ENCODE measurements around the gene ANXA2R. TPM values are rescaled to one million over a fixed set of nuclear protein-coding genes. Genes with fewer than 3 reads are reported as not detected.

Gene ANXA2R
- total and polyA plus RNA-seq, 2 of the 13 experiments (the other 11 are each of a cell fraction or from before 2014, with no cell fraction given), result 0.95 to 1.3 TPM

DNA sequence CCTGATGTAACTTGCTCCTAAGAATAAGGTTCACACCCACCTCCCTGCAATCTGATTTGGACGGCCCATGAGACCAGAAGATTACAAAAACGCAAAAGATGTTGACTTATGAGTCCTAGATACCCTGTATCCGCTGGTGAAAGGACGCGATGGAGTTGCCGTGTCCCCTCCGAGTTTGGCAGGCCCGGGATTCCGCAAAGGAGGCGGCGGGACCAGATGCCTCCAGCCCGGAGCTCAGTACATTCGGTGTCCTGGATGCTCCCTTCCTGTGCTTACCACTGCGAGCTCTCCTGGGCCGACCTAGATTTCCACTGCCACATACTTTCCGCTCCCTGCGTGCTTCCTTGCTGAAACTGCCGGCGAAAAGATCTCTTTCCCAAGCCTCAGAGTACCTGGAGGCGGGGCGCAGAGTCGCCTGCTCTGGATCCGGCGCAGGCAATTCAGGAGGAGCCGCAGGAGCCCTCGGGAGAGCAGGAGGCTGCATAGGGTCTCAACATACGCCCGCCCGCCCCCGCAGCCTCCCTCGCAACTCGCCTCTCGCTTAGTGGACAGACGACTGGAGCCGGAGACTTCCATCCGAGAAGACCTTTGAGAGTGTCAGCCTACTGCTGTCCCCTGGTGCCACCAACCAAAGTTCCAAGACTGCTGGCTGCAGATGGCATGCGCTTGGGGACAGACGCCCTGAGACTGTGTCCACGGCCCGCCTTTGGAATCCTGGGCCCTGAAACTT is 39.8 kb downstream of the ANXA2R start (continued):
- TF ChIP-seq ZNF34 (CRISPR knock-in tag; IDR thresholded peaks at IDR 0.05; ENCODE audit: borderline replicate concordance), result no peak
- TF ChIP-seq GLI4 (CRISPR knock-in tag; IDR thresholded peaks at IDR 0.05; ENCODE audit: borderline replicate concordance), result no peak
- TF ChIP-seq ZNF329 (CRISPR knock-in tag; IDR thresholded peaks at IDR 0.05; ENCODE audit: low read depth), result no peak
- TF ChIP-seq, protein P1, sequence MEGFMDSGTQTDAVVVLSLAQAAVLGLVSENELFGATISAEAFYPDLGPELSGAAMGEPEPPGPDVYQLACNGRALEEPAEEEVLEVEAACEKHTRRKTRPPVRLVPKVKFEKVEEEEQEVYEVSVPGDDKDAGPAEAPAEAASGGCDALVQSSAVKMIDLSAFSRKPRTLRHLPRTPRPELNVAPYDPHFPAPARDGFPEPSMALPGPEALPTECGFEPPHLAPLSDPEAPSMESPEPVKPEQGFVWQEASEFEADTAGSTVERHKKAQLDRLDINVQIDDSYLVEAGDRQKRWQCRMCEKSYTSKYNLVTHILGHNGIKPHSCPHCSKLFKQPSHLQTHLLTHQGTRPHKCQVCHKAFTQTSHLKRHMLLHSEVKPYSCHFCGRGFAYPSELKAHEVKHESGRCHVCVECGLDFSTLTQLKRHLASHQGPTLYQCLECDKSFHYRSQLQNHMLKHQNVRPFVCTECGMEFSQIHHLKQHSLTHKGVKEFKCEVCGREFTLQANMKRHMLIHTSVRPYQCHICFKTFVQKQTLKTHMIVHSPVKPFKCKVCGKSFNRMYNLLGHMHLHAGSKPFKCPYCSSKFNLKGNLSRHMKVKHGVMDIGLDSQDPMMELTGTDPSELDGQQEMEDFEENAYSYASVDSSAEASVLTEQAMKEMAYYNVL (CRISPR knock-in tag; IDR thresholded peaks at IDR 0.05; ENCODE audit: borderline replicate concordance), result 0 out of 2 replicates have a peak, but pooled peaks have one; percentile 16
- TF ChIP-seq DPF2 (CRISPR knock-in tag; IDR thresholded peaks at IDR 0.05; ENCODE audit: borderline replicate concordance, low read depth), result no peak
- TF ChIP-seq, protein P2, sequence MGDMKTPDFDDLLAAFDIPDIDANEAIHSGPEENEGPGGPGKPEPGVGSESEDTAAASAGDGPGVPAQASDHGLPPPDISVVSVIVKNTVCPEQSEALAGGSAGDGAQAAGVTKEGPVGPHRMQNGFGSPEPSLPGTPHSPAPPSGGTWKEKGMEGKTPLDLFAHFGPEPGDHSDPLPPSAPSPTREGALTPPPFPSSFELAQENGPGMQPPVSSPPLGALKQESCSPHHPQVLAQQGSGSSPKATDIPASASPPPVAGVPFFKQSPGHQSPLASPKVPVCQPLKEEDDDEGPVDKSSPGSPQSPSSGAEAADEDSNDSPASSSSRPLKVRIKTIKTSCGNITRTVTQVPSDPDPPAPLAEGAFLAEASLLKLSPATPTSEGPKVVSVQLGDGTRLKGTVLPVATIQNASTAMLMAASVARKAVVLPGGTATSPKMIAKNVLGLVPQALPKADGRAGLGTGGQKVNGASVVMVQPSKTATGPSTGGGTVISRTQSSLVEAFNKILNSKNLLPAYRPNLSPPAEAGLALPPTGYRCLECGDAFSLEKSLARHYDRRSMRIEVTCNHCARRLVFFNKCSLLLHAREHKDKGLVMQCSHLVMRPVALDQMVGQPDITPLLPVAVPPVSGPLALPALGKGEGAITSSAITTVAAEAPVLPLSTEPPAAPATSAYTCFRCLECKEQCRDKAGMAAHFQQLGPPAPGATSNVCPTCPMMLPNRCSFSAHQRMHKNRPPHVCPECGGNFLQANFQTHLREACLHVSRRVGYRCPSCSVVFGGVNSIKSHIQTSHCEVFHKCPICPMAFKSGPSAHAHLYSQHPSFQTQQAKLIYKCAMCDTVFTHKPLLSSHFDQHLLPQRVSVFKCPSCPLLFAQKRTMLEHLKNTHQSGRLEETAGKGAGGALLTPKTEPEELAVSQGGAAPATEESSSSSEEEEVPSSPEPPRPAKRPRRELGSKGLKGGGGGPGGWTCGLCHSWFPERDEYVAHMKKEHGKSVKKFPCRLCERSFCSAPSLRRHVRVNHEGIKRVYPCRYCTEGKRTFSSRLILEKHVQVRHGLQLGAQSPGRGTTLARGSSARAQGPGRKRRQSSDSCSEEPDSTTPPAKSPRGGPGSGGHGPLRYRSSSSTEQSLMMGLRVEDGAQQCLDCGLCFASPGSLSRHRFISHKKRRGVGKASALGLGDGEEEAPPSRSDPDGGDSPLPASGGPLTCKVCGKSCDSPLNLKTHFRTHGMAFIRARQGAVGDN (CRISPR knock-in tag; IDR thresholded peaks at IDR 0.05), result peak; percentile 74
- TF ChIP-seq ZNF451 (CRISPR knock-in tag; IDR thresholded peaks at IDR 0.05), result no peak
- TF ChIP-seq THYN1 (CRISPR knock-in tag; IDR thresholded peaks at IDR 0.05; ENCODE audit: borderline replicate concordance, low read depth), result no peak
- no peak for TF ChIP-seq FOXJ3 (CRISPR knock-in tag; IDR thresholded peaks at IDR 0.05; ENCODE audit: borderline replicate concordance)
- TF ChIP-seq ZNF792 (CRISPR knock-in tag; IDR thresholded peaks at IDR 0.05), result no peak
- TF ChIP-seq ZNF501 (CRISPR knock-in tag; IDR thresholded peaks at IDR 0.05), result no peak
- TF ChIP-seq SOX5 (CRISPR knock-in tag; IDR thresholded peaks at IDR 0.05; ENCODE audit: borderline replicate concordance), result no peak
- no peak for TF ChIP-seq PTBP1 (IDR thresholded peaks at IDR 0.05; ENCODE audit: low read depth, low read length, poor library complexity, severe bottlenecking)
- TF ChIP-seq, protein P3, sequence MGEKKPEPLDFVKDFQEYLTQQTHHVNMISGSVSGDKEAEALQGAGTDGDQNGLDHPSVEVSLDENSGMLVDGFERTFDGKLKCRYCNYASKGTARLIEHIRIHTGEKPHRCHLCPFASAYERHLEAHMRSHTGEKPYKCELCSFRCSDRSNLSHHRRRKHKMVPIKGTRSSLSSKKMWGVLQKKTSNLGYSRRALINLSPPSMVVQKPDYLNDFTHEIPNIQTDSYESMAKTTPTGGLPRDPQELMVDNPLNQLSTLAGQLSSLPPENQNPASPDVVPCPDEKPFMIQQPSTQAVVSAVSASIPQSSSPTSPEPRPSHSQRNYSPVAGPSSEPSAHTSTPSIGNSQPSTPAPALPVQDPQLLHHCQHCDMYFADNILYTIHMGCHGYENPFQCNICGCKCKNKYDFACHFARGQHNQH (CRISPR knock-in tag; IDR thresholded peaks at IDR 0.05), result peak; percentile 38; the same call in 1 of the 2 replicates
- TF ChIP-seq, protein P4, sequence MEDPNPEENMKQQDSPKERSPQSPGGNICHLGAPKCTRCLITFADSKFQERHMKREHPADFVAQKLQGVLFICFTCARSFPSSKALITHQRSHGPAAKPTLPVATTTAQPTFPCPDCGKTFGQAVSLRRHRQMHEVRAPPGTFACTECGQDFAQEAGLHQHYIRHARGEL (CRISPR knock-in tag; IDR thresholded peaks at IDR 0.05), result no peak
- TF ChIP-seq, protein P5, sequence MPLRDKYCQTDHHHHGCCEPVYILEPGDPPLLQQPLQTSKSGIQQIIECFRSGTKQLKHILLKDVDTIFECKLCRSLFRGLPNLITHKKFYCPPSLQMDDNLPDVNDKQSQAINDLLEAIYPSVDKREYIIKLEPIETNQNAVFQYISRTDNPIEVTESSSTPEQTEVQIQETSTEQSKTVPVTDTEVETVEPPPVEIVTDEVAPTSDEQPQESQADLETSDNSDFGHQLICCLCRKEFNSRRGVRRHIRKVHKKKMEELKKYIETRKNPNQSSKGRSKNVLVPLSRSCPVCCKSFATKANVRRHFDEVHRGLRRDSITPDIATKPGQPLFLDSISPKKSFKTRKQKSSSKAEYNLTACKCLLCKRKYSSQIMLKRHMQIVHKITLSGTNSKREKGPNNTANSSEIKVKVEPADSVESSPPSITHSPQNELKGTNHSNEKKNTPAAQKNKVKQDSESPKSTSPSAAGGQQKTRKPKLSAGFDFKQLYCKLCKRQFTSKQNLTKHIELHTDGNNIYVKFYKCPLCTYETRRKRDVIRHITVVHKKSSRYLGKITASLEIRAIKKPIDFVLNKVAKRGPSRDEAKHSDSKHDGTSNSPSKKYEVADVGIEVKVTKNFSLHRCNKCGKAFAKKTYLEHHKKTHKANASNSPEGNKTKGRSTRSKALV (CRISPR knock-in tag; IDR thresholded peaks at IDR 0.05), result 0 out of 2 replicates have a peak, but pooled peaks have one; percentile 28
- TF ChIP-seq, protein P6, sequence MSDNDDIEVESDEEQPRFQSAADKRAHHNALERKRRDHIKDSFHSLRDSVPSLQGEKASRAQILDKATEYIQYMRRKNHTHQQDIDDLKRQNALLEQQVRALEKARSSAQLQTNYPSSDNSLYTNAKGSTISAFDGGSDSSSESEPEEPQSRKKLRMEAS (IDR thresholded peaks at IDR 0.05), result 0 out of 2 replicates have a peak, but pooled peaks have one; percentile 27
- TF ChIP-seq TAF1 (CRISPR knock-in tag; IDR thresholded peaks at IDR 0.05), result 0 out of 2 replicates have a peak, but pooled peaks have one; percentile 26
- no peak for TF ChIP-seq ZNF652 (CRISPR knock-in tag; IDR thresholded peaks at IDR 0.05; ENCODE audit: borderline replicate concordance, low read depth)
